HepG2 (cell line): ENCODE measurements around the gene PSMA7. TPM values are rescaled to one million over a fixed set of nuclear protein-coding genes. Genes with fewer than 3 reads are reported as not detected.
A peak's percentile ranks its signal among the peaks of the same experiment; 100 is the strongest.

Source experiments
- ATAC-seq: fragments of 200-7000 bp; cut with Tn5 transposase; 3 replicates; pipeline ENCODE4 v1.9.1; 2020; ENCODE audit warnings: mild to moderate bottlenecking, moderate library complexity
- BruUV-seq: library from RNA; stranded (reverse); fragments of 400-500 nt; replicated peaks from 2 replicates; lab custom pipeline; 2021; lab: Mats Ljungman, UMichigan
- CTCF ChIA-PET: fragments of 300-600 bp; formaldehyde crosslinking; extraction: SDS; loops from one replicate; lab custom pipeline; 2021; ENCODE audit warnings: low total read pairs, inconsistent platforms, low intra/inter-chr PET ratio; lab: Yijun Ruan, JAX
- POLR2A ChIA-PET: fragments of 350-600 bp; sonication (Branson Sonifier 250); formaldehyde crosslinking; loops from one replicate; lab custom pipeline; 2020; ENCODE audit warnings: antibody characterized with exemption, inconsistent platforms; lab: Yijun Ruan, JAX
- DNase-seq: peaks from one replicate; pipeline ENCODE4 v3.0.0-alpha.2; 2015; ENCODE audit warnings: low spot score
- FAIRE-seq: peaks from 3 replicates; lab custom pipeline; 2011; peaks lifted over from hg19 to GRCh38; lab: Jason Lieb, UNC
- H2AFZ ChIP-seq: one replicate; pipeline ENCODE4 v1.6.1; 2011; ENCODE audit warnings: low read length, inconsistent platforms
- H3K27ac ChIP-seq: fragments of 300-600 bp; 3 replicates; pipeline ENCODE4 v1.8.0; 2011; ENCODE audit warnings: mixed run types, mild to moderate bottlenecking, mixed read lengths, low read length, inconsistent platforms; ENCODE audit not compliant: insufficient read depth; ENCODE audit errors: extremely low read length
- H3K27me3 ChIP-seq, 2 experiments: fragments of 200-600 bp in 1 of 2; 2 replicates in 1 of 2; 3 replicates in 1 of 2; pipeline versions ENCODE4 v1.6.0 to v1.8.0; 2011; ENCODE audit warnings: low read length in 2 of 2, mild to moderate bottlenecking in 2 of 2, moderate library complexity in 2 of 2, inconsistent platforms in 1 of 2; ENCODE audit not compliant: insufficient read depth in 2 of 2, control insufficient read depth in 1 of 2
- H3K36me3 ChIP-seq, 2 experiments: fragments of 200-600 bp in 1 of 2; replicated peaks in 1 of 2; 2 replicates in 1 of 2; 3 replicates in 1 of 2; pipeline versions ENCODE4 v1.5.1 to v1.8.0; 2011; ENCODE audit warnings: low read length in 2 of 2, inconsistent platforms in 1 of 2; ENCODE audit not compliant: insufficient read depth in 2 of 2, control insufficient read depth in 1 of 2
- H3K4me1 ChIP-seq: 2 replicates; pipeline ENCODE4 v1.5.1; 2012; ENCODE audit warnings: low read length, inconsistent platforms; ENCODE audit not compliant: insufficient read depth
- H3K4me2 ChIP-seq: 2 replicates; pipeline ENCODE4 v1.6.0; 2011; ENCODE audit warnings: low read depth, low read length, inconsistent platforms
- H3K4me3 ChIP-seq, 3 experiments: fragments of 200-600 bp in 1 of 3; sonication (generic), shearing (Covaris generic) in 1 of 3; replicated peaks in 1 of 3; 2 replicates each; pipeline ENCODE4 v1.5.1; 2011 to 2016; ENCODE audit warnings: low read length in 3 of 3, inconsistent platforms in 2 of 3, low read depth in 2 of 3, mild to moderate bottlenecking in 2 of 3, control low read depth in 1 of 3, mixed read lengths in 1 of 3; ENCODE audit not compliant: insufficient read depth in 1 of 3
- H3K79me2 ChIP-seq: one replicate; pipeline ENCODE4 v1.6.1; 2011; ENCODE audit warnings: low read length, inconsistent platforms; ENCODE audit not compliant: insufficient read depth
- H3K9ac ChIP-seq: 2 replicates; pipeline ENCODE4 v1.6.0; 2011; ENCODE audit warnings: mild to moderate bottlenecking, low read depth, low read length, inconsistent platforms; ENCODE audit not compliant: insufficient read depth
- H3K9me3 ChIP-seq: 2 replicates; pipeline ENCODE4 v1.5.1; 2012; ENCODE audit warnings: mild to moderate bottlenecking, low read length
- H4K20me1 ChIP-seq: 2 replicates; pipeline ENCODE4 v1.6.0; 2011; ENCODE audit warnings: inconsistent platforms, mild to moderate bottlenecking, low read length, moderate library complexity; ENCODE audit not compliant: insufficient read depth
- FOXP1 ChIP-seq, 2 experiments: fragments of 450-650 bp in 1 of 2; IDR thresholded peaks; 2 replicates each; pipeline ENCODE4 v1.6.1; 2017 to 2018; ENCODE audit warnings: antibody characterized with exemption in 1 of 2
- HNRNPLL ChIP-seq: fragments of 200-400 bp; formaldehyde crosslinking; IDR thresholded peaks from 2 replicates; pipeline ENCODE4 v1.6.1; 2017; ENCODE audit warnings: mild to moderate bottlenecking, low read depth, low read length; ENCODE audit not compliant: poor library complexity, severe bottlenecking
- KDM5B ChIP-seq: sonication (generic); formaldehyde crosslinking; IDR thresholded peaks from 2 replicates; pipeline ENCODE4 v1.4.0; 2020; ENCODE audit warnings: missing genetic modification reagents, mild to moderate bottlenecking, borderline replicate concordance
- PAX8 ChIP-seq: sonication (generic); formaldehyde crosslinking; IDR thresholded peaks from 2 replicates; pipeline ENCODE4 v1.8.0; 2022; ENCODE audit warnings: mild to moderate bottlenecking, missing genetic modification reagents, borderline replicate concordance
- POLR2AphosphoS5 ChIP-seq: IDR thresholded peaks from 2 replicates; pipeline ENCODE4 v1.6.1; 2012; ENCODE audit warnings: low read depth, low read length
- ZIK1 ChIP-seq: sonication (generic); formaldehyde crosslinking; IDR thresholded peaks from 2 replicates; pipeline ENCODE4 v1.5.0; 2020; ENCODE audit warnings: mild to moderate bottlenecking, low read depth, missing genetic modification reagents, borderline replicate concordance
- ZNF160 ChIP-seq: sonication (generic); formaldehyde crosslinking; IDR thresholded peaks from 2 replicates; pipeline ENCODE4 v1.8.0; 2022; ENCODE audit warnings: mild to moderate bottlenecking, inconsistent platforms, missing genetic modification reagents
- ZNF577 ChIP-seq: sonication (generic); formaldehyde crosslinking; IDR thresholded peaks from 2 replicates; pipeline ENCODE4 v1.4.0; 2020; ENCODE audit warnings: mild to moderate bottlenecking, low read depth, missing genetic modification reagents, borderline replicate concordance
- WGBS: methylation state at CpG from one replicate; pipeline ENCODE4 v1.1.6; 2017; ENCODE audit warnings: low lambda C conversion rate; 5-methylcytosine and 5-hydroxymethylcytosine counted together
- in situ Hi-C: cut with HindIII; loops from 2 replicates; pipeline ENCODE4 v1.10.0; 2017; ENCODE audit warnings: low pct_unique_long_range_greater_than_20kb; ENCODE audit not compliant: extremely low pct_ligation_motif_present
- intact Hi-C: fragments of 100-400 bp; cut with micrococcal nuclease; formaldehyde crosslinking; loops from one replicate; pipeline ENCODE4 v1.10.0; 2022; ENCODE audit not compliant: unreplicated experiment
- polyA plus RNA-seq, 8 experiments: library from polyadenylated mRNA; depleted of rRNA in 3 of 8; stranded (reverse) in 7 of 8; unstranded in 1 of 8; fragments of >200 nt; fragmentation: Illumina TruSeq in 4 of 8; extraction: Trizol in 4 of 8; gene quantifications; 2 replicates each; pipeline versions ENCODE4 v1.2.1 to v1.2.3, GENCODE V29; 2011 to 2016; ENCODE audit warnings: low read depth in 4 of 8, missing spikeins in 1 of 8, mixed read lengths in 1 of 8; ENCODE audit not compliant: insufficient read depth in 1 of 8
- total RNA-seq, 5 experiments: library from RNA; depleted of rRNA; stranded (reverse); fragments of >200 nt; fragmentation: Illumina TruSeq; extraction: Trizol; gene quantifications; 2 replicates each; pipeline ENCODE4 v1.2.3, GENCODE V29; 2016; ENCODE audit warnings: low read depth in 1 of 5
- TF ChIP-seq, protein P1 (sequence below): sonication (generic); formaldehyde crosslinking; IDR thresholded peaks from 2 replicates; pipeline ENCODE4 v1.4.0; 2020; ENCODE audit warnings: missing genetic modification reagents
- TF ChIP-seq, protein P2 (sequence below), 2 experiments: sonication (generic) in 1 of 2; formaldehyde crosslinking in 1 of 2; IDR thresholded peaks; 2 replicates each; pipeline versions ENCODE4 v1.4.0 to v1.6.1; 2016 to 2020; ENCODE audit warnings: borderline replicate concordance in 1 of 2, low read depth in 1 of 2, mild to moderate bottlenecking in 1 of 2, missing genetic modification reagents in 1 of 2

Gene PSMA7
- total and polyA plus RNA-seq, 2 of the 13 experiments (the other 11 are each of a cell fraction or from before 2014, with no cell fraction given), result 531 to 631 TPM

DNA sequence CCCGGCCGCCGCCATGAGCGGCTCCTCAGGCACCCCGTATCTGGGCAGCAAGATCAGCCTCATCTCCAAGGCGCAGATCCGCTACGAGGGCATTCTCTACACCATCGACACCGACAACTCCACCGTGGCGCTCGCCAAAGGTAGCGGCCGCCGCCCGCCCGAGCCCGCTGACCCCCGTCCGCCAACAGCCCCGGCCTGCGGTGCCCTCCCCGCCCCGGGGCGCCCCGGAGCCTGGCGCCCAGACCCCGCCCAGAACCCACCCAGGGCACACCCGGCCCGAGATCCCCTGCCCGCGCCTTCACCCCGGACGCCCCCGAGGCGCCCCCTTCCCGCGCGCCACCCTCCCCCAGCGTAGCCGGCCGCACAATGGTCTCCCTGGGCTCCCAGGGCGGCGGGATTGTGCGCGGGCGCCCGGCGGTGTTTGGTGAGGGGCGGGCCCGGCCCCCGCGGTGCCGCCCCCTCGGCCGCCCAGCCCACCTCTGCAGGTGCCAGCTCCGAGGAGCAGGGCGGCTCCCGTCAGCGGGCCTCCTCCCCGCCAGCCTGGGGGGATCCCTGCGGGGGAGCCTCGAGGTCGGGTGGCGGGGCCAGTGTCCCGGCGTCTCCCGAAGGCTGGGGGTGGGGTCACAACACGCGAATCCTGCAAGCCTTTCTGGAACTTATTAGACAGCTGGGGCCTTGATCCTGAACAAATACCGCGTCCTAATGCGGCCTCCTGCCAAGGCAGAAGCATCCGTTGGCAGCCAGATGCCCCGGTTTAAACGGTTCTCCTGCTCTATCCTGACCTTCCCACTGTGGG, 20.3 kb downstream of the PSMA7 start:
- peak overlapping the region; percentile 84 for H3K9ac ChIP-seq
- ChIA-PET CTCF (no interaction called here), POLR2A (interaction anchor here (1.0 to 10.4 kb wide), 11 partner anchors 10 to 284 kb away, joined by 3 to 260 read pairs (median 6); partner anchors contain the start of genes CABLES2, PSMA7, SS18L1 and TAF4)
- H3K4me3 ChIP-seq, result peak overlapping the region; percentile 71 to 92 (median 87)
- peaks cover 0 to 11% of the 10 kb centered on the region in 2 experiments; a peak in 3 of 5 replicates for H3K27me3 ChIP-seq
- H3K79me2 ChIP-seq, result peaks cover 24% of the 10 kb centered on the region
- H3K9me3 ChIP-seq, result no peaks in the 10 kb centered on the region
- peaks cover 55% of the 10 kb centered on the region for H3K4me1 ChIP-seq
- intact Hi-C loops, result loop anchor here (2.0 to 5.0 kb wide), 3 partner anchors 14 to 111 kb away; no protein-coding TSS in a partner anchor
- DNase-seq, result no peak
- no TSS peak for BruUV-seq
- 6% methylated on average over 6 of the region's 77 CpGs for WGBS
- H4K20me1 ChIP-seq, result peaks cover 16% of the 10 kb centered on the region
- H2AFZ ChIP-seq, result no peak overlapping the region
- peaks cover 19 to 38% of the 10 kb centered on the region in 2 experiments for H3K36me3 ChIP-seq
- FAIRE-seq, result no peak
- H3K4me2 ChIP-seq, result peak overlapping the region; percentile 98
- peak overlapping the region; percentile 68 for H3K27ac ChIP-seq
- in situ Hi-C loops, result loop anchor here (5.0 kb wide), 1 partner anchor 56 kb away; the partner anchor contains the start of gene TAF4
- ATAC-seq, result peak; percentile 39
- TF ChIP-seq HNRNPLL (peak; percentile 68), ZNF160 (CRISPR knock-in tag) (no peak), FOXP1 (IDR thresholded peaks at IDR 0.05) (no peak), FOXP1 (CRISPR knock-in tag; IDR thresholded peaks at IDR 0.05) (no peak), POLR2AphosphoS5 (no peak; the same call in 1 of the 2 replicates), PAX8 (CRISPR knock-in tag) (0 out of 2 replicates have a peak, but pooled peaks have one; percentile 19), ZNF577 (CRISPR knock-in tag) (no peak), ZIK1 (CRISPR knock-in tag) (peak; percentile 50; the same call in 1 of the 2 replicates), KDM5B (CRISPR knock-in tag) (0 out of 2 replicates have a peak, but pooled peaks have one; percentile 50)
- TF ChIP-seq, protein P1, sequence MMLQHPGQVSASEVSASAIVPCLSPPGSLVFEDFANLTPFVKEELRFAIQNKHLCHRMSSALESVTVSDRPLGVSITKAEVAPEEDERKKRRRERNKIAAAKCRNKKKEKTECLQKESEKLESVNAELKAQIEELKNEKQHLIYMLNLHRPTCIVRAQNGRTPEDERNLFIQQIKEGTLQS (CRISPR knock-in tag), result 0 out of 2 replicates have a peak, but pooled peaks have one; percentile 5
- TF ChIP-seq, protein P2, sequence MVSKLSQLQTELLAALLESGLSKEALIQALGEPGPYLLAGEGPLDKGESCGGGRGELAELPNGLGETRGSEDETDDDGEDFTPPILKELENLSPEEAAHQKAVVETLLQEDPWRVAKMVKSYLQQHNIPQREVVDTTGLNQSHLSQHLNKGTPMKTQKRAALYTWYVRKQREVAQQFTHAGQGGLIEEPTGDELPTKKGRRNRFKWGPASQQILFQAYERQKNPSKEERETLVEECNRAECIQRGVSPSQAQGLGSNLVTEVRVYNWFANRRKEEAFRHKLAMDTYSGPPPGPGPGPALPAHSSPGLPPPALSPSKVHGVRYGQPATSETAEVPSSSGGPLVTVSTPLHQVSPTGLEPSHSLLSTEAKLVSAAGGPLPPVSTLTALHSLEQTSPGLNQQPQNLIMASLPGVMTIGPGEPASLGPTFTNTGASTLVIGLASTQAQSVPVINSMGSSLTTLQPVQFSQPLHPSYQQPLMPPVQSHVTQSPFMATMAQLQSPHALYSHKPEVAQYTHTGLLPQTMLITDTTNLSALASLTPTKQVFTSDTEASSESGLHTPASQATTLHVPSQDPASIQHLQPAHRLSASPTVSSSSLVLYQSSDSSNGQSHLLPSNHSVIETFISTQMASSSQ (IDR thresholded peaks at IDR 0.05; ENCODE audit: low read depth), result no peak
- TF ChIP-seq, protein P2 (CRISPR knock-in tag; IDR thresholded peaks at IDR 0.05; ENCODE audit: borderline replicate concordance), result 0 out of 2 replicates have a peak, but pooled peaks have one; percentile 59
